Measurements from ENCODE around the gene SYNPO.

Gene SYNPO

DNA sequence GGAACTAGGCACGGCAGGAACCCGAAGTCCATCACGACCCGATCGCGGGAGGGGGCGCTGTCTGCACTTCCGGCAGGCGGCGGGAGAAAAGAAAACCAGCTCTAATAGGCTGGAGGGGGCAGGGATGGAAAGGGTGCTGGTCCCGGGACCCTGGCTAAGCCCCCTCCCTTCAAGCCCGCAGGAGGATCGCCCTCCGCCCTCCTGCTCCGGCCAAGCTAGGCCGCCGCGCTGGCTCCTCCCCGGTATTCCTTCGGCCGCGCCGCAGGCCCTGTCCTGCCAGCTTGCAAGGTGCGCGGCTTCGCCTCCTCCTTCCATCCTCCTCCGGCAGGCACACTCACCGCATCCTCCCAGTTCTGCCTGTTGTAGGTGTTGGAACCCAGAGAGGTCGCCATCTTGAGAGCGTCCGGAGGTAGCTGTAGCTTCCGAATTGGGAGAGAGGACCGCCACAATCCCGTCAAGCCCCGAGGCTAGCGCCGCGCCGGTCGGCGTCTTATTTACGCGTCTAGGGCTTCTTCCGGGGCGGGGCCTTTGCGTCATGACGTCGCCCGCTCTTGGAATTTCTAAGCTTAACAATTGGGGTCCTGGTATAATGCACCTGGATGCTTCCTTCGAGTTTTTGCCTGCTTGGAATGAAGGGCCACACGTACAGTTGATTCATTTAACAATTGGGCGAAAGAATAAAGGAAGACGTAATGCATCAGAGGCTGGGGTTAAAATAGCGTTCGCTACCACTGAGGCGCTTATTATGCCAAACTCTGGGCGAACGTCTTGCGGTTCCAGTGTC lies 60.3 kb downstream of the SYNPO start, which contains the start of gene RBM22:
TSS of gene RBM22 (minus strand) at position 469 of the 784 bp plus-strand sequence. CDS start at position 392, 77 bp downstream.
- peak; percentile 94 for DNase-seq

- DNase-seq: no peak
Observed at GRCh38 chr5:150703762-150704161, 63.3 kb downstream of the SYNPO start.

DNA sequence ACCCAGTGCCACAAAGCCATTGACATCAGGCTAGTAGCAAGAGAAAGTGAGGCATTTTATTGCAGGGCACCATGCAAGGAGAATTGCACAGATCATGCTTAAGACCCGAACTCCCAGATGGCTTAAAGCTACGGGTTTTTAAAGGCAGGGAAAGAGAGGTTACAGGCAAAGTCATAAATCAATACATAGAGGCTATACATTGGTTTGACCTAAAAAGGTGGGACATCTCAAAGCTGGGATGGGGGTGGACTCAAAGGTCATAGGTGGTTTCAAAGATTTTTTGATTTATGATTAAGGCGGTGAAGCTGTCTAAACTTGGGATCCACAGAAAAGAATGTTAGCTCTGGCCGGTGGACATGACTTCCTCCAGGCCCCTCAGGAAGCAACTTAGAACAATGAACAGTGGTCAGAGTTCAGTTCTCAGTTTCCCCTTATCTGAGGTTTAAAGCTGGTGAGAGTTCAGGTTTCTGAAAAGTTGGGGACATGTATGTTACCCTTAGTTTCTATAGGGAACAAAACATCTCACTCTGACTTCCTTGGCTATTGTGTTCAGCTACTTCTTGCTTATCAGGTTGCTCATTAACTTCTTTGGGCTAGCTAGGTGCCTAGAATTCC lies 66.4 kb downstream of the SYNPO start:
- no peak for DNase-seq

All from activated CD4-positive, alpha-beta T cell treated with anti-CD3 and anti-CD28 coated beads for 48 hours (primary cell).